HG03575 (cell line): Measurements from ENCODE around the gene BBOX1.

Source experiments
- ATAC-seq: cut with Tn5 transposase; IDR thresholded peaks from one replicate; pipeline ENCODE4 v1.9.1; 2021; ENCODE audit not compliant: unreplicated experiment, insufficient number of reproducible peaks, low FRiP score; ENCODE audit errors: extremely low read depth

Gene BBOX1

DNA sequence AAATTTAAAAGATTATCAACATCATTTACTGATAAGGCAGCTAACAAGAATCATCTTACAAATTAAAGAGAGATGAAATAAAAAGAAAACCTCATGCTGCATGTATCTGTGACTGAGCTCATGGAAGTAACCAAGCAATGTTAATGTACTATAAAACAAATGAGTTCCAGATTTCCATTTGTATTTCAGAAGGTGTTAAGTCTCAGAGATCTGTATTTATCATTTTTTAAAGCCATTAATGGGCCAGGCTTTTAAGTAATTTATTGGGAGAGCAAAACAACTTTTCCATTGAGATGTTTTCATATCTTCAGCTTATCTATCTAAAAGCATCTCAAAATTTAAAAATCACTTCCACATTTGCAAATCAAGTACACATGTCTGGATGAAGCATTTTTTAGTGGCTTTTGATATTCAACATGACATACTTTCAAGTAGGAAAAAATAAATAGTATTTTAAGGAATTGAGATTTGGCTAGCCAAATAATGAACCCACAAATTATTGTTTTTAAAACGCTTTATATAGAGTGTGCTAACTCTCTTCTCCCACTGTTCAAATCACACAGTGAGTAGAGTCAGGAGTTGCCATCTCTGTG is 17.9 kb upstream of the BBOX1 start:
- ATAC-seq = no peak

DNA sequence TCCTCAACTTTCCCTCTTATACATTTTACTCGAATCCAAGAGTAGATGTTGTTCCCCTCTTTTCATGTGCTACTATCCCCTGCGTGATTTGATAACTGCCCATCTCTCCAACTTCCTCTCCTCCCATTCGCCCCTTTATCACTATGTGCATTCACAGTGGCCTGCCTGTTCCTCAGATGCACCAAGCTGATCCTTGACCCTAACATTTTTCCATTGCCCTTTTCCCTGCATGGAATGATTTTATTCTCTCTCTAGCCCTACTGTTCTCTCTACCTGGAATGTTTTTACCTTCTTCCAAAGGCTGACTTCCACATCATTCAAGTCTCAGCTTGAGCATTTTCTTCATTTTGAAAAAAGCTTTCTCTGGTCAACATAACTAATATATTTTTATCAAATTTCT is 15.8 kb upstream of the BBOX1 start:
- no peak for ATAC-seq

DNA sequence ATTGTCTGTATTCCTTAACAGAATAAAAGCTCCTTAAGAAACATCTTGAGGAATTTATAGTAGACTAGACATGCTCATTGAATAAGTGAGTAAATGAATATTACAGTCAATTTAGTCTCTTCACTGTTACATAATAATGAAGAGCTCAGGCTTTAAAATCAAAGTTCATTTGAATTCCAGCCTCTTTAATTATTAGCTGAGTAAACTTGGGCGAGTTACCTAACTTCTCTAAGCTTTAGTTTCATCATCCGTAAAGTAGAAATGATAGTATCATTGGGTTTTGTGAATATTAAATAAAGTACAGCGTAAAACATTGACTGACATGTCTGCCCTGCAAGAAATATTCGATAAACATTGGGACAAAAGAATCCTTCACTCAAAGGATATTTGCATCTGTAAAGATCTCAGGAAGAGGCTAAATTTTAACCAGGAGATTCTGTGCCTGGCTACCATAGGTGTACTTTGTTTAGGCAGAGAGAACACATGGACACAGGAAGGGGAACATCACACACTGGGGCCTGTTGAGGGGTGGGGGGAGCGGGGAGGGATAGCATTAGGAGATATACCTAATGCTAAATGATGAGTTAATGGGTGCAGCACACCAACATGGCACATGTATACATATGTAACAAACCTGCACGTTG is 15.2 kb upstream of the BBOX1 start:
- ATAC-seq = no peak

DNA sequence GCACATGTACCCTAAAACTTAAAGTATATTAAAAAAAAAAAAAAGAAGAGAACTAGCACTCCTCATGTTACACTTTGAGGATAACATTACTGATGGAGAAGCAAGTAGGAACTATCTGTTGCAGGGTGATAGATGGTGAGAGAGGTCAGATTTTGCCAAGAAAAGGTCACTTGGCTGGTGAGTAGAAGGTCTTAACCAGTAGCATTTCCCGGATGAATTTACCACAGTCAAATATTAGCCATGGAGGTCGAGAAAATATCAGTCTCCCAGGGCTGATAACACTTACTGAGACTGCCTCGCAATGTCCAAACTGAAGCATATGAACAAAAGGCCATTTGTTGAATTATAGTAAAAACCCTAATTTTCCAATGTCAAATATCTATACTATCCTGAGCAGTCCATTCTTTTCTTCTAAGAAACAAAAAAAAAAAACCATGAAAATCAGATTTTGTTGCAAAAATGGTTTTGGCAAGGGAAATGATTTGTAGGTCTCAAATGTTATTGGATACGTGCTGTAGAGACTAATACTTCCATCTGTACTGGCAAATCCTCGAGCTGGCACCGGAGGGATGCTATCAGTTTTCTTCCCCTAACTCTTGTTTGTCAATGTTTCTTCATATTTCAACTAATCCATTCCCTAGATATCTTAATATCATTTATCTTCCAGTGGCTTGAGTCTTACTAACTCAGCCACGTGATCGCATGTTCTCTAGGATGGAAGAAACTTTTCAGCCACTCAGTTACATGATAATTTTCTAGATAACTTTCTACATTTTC is 14.5 kb upstream of the BBOX1 start:
- ATAC-seq = no peak

DNA sequence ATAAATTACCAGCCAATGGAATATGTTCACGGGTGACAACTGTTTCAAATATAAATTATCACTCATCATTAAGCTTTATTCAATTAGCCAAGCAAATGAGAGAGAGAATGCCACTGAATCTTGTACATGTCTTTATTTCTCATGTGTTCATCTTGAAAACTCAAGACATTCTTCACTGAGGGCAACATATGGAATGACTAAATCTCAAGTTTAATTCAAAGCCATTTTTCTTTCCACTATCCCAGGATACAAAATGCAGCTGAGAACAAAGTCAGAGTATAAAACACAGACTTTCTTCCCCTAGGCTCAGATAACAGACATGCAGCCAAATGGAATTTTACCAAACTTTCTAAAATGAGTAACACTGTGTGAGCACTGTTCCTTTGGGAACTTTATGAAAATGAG is 12.1 kb upstream of the BBOX1 start:
- ATAC-seq = no peak

DNA sequence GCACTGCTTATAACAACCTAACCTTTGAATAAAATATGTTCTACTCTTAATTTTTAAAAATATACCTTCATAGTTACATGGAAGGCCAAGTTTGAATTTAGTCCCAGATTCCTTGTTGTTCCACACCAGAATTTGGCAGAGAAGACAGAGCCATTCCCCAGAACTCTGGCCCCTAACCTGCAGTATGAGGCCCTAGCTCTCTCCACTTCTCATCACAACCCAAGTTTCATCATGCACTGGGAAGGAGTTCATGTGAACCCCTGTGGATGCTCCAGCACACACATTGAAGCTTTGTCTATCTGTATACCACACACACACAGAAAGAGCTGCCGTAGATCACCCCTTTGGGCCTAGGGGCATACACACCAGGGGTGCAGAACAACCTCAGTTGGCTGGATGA is 10.6 kb upstream of the BBOX1 start:
- ATAC-seq = no peak

DNA sequence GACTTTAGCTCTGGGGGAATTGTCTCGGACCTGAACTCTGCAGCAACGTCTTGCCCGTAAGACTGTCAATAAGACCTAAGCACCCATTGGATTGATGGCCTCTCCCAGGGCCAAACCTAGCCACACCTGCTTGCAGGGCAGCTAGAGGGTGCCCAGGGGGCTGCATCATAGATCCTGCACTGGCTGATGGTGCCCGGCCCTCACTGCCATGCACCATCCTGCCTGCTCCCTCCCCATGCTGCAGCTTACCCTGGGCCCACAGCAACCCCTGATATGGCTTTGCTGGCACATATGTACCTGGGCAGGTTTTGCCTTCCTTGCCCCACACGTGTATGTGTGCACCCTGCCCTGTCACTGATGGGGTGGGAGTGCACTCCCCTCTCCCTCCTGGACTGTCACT is 8.9 kb upstream of the BBOX1 start:
- no peak for ATAC-seq

DNA sequence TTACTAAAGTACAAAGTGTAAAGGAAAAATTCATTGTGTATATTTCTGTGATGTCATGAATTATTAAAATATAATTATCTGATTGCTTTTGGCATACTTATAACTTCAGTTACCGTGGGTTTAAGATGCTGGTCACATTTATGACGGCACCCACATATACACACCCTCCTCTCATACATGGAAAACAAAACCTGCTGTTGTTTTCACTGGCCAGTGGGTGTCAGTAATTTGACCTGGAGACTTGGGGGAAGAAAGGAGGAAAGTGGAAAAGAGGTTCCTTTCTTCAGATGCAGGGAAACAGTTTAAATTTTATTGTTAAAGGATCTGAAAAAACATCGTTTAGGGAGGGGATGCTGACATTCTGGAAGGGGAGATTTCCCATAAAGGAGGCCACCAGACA is 742 bp upstream of the BBOX1 start:
- ATAC-seq = no peak

DNA sequence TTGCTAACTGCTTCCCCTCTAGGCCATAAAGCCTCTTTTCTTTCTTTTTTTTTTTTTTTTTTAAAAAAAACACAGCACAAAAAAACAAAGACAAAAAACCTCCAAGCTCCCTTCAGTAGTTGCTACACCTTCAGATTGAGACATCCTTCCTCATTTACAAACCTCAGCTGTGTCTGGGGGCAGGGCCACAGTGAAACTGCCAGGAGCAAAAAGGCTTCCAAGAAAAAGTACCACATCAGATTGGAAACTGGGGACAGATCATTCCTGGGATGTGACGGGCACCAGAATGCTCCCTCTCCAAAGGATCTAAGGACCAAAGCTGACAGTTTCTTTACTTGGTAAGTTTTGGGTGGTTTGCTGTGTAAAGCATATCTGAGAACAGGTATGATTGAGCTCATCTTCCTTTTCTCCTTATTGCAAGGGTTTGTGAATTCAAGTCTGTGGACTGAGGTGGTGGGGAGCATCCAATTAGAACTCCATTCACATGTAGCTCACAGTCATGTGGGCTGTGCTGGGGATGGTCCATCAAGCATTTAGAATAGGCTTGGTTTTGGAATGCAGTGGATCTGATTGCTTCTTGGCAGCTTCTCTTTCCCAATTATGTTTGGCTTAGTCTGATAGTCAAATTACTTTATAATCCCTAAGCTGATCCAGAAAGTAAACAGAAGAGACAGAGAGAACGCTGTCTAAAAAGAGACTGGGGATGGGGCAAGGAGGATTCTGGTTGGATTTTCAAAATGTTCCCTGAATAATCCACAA is 705 bp downstream of the BBOX1 start:
- no peak for ATAC-seq

DNA sequence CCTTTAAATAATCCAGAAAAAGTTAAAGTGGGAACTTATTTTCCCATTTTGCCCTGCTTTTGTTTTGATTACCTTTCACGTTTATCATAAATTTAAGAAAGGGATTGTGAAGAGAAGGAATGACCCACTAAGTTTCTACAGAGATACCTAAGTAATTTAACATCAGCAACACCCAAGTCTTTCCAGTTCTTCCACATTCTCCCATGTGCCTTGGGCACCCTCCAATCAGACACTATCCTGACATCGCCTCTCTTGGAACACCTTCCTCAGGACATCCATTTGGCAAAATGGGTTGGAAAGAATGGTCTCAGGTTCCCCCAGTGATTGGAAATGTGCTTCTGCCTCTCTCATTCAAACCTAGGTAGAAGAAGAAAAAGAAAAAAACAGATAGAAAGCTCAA is 6.3 kb downstream of the BBOX1 start:
- no peak for ATAC-seq

DNA sequence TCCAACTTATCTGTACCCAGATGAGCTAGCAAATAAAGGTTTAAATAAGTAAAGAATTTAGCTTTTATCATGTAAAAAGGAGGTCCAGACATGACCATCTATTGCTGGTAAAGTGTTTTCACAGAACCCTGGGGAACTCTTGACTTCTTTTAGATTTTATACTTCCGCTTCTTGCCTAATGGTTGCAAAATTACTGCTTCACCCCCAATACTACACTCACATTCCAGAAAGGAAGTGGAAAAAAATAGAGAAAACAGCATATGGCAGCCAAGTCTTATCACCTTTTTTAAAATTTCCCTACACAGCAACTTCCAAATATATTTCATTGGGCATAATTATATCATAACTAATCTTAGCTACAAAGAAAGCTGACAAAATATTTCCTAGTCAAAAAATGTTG is 12.1 kb downstream of the BBOX1 start:
- ATAC-seq = no peak

DNA sequence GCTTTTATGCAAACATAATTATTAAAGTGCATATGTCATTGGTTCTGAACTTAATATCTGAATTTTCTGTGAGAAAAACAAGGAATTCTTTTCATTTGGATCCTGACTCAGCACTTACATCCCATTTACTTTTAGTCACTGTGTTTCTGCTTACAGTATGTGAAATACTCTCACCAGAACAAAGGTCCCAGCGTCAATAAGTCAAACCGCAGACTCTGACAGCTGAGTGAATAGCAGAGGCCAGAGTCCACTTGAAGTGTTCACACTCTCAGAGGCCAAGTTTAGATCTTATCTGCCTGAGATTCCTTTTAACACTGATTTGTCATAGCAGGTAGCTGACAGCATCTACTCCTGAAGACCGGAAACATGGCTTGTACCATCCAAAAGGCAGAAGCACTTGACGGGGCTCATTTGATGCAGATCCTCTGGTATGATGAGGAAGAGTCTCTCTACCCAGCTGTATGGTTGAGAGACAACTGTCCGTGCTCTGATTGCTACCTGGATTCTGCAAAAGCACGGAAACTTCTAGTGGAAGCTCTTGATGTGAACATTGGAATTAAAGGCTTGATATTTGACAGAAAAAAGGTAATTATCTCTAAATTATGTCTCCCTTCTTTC is 14.6 kb downstream of the BBOX1 start:
- no peak for ATAC-seq

DNA sequence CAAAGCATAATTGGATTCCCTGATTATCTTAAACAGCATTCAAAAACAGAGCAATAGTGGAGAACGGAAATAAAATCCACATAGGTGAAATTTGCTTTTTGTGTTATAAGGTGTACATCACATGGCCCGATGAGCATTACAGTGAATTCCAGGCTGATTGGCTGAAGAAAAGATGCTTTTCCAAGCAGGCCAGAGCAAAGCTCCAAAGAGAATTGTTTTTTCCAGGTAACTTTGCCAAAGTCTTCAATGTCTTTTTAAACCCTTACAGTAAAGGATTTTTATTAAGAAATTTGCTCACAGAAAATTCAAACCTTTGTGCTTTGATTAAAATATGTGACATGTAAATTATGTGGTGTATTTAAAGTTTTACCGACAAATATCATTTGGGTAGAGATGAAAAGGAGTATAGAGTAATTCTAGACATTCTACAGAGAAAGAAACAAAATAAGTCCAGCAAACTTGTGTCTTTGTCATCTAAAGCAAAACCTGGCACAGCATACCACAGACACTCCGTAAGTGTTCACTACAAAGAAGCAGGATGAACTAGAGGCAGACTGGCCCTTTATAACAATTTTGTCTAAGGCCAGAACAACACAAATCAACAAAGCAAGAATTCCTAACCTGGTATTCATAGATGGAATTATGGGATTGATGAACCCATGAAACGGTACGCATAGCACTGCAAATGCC is 16.6 kb downstream of the BBOX1 start:
- no peak for ATAC-seq

DNA sequence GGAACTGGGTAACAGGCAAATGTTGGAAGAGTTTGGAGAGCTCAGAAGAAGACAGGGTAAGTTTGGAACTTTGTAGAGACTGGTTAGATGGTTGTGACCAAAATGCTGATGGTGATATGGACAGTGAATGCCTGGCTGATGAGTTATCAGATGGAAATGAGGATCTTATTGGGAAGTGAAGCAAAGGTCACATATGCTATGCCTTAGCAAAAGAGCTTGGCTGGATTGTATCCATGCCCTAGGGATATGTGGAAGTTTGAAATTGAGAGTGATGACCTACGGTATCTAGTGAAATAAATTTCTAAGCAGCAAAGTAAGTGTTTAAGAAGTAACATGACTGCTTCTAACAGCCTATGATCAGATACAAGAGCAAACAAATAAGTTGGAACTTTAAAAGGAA is 17.8 kb downstream of the BBOX1 start:
- ATAC-seq = no peak

DNA sequence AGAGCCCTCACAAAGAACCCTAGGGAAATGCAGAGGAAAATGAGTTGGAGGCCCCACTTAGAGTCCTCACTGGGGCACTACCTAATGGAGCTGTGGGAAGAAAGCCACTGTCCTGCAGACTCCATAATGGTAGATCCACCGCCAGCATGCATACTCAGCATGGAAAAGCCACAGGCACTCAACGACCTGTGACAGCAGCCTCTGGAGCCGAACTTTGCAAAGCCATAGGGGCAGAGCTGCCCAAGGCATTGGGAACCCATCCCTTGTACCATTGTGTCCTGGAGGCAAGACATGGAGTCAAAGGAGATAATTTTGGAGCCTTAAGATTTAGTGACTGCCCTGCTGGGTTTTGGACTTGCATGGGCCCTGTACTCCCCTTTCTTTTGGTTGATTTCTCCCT is 18.8 kb downstream of the BBOX1 start:
- ATAC-seq = no peak

DNA sequence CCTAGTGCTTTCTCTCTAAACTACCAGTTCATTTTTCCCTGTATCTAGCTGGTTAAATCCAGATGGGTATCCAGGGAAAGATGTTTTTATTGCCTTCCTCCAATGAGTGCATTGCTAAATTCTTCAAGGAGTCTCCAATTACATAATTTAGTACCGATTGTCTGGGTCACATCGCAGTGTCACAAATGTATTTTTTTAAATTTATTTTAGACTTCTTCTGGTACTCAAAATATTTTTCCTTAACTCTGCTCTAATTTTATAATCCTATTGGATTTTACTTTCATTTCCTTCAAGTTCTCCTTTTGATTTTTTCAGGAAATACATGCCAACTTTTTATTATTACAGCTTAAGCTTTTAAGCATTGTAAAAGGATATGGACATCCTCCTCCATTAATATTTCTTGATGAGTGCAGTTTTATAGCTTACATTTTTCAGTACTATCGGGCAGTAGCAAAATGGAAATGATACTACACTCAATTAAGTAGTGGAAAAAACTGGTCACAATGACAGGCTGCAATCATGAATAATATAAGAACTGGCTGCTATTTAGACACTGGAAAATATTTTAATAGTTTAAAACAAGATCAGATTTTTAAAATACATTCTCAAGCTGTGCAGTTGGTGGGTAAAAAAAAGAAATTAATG is 20.3 kb downstream of the BBOX1 start:
- ATAC-seq = no peak

DNA sequence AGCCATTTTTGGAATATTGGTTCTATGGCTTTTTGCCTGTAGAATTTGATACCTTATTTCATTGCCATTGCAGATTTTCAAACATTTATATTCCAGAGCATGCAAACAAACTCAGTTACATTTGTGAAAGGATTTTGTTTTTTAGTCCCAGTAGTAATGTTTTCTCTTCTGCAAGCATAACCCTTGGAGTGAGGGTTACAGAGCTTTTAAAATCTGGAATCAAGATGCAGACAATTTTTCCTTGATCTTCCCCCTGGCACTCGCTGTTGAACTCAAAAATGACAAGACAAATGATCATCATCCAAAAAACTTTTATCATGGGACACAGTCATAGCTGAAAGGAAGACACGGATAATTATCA is 20.8 kb downstream of the BBOX1 start:
- ATAC-seq = no peak

DNA sequence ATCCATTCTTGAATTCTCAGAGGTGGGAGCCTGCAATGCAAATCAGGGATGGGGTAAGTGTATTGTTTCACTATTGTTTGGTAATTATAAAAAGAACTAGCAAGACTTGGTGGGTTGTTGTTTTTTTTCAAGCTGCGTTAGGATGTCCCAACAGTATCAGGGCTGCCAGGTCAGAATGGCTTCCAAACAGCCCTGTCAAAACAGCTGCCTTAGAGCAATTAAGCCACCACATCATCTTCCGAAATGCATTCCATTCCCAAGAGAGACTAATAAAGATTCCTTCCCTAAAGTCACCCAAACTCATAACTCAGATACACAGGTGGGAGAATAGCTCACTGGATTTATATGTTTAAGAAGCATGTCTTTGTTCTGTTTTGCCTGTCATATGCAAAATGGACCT is 23.5 kb downstream of the BBOX1 start:
- ATAC-seq = no peak

DNA sequence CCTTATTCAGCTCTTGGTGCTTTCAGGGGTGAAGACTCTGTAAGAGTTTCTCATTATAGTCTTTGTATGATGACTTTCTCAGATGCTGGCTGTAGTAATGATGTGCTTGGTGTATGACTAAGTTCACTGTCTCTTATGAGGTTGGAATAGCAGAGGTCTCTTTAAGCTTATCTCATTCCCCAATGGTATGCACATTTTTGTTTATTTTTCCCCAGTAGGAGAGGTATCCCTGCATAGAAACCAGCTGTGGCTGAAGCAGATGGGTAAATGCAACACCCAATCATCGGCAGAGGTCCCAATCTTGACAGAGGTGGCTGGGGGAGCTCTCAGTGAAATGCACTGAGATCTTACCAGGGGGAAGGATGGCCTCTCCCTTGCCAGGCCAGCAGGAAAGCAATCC is 34.6 kb downstream of the BBOX1 start:
- ATAC-seq = no peak
